Adrenal gland (tissue), 5 donors: ENCODE measurements around the gene WDR89.

Experiments
- POLR2A ChIP-seq, 2 donors: fragments of 450-650 bp; IDR thresholded peaks; one replicate each; pipeline ENCODE4 v1.6.1; 2017; ENCODE audit warnings: antibody characterized with exemption in 2 of 2, mild to moderate bottlenecking in 2 of 2, moderate library complexity in 1 of 2
- TF ChIP-seq, protein P1 (sequence below), 6 experiments: fragments of 450-650 bp in 4 of 6; fragments of 200-600 bp in 2 of 6; sonication (generic) in 1 of 6; IDR thresholded peaks; 1 replicate in 5 of 6; 2 replicates in 1 of 6; pipeline versions ENCODE4 v1.5.1 to v1.8.0; 2016 to 2021; ENCODE audit warnings: antibody characterized with exemption in 6 of 6, mild to moderate bottlenecking in 2 of 6, moderate library complexity in 1 of 6
- donor health status: DM: no; HTN: no; CAD: no.

DNA sequence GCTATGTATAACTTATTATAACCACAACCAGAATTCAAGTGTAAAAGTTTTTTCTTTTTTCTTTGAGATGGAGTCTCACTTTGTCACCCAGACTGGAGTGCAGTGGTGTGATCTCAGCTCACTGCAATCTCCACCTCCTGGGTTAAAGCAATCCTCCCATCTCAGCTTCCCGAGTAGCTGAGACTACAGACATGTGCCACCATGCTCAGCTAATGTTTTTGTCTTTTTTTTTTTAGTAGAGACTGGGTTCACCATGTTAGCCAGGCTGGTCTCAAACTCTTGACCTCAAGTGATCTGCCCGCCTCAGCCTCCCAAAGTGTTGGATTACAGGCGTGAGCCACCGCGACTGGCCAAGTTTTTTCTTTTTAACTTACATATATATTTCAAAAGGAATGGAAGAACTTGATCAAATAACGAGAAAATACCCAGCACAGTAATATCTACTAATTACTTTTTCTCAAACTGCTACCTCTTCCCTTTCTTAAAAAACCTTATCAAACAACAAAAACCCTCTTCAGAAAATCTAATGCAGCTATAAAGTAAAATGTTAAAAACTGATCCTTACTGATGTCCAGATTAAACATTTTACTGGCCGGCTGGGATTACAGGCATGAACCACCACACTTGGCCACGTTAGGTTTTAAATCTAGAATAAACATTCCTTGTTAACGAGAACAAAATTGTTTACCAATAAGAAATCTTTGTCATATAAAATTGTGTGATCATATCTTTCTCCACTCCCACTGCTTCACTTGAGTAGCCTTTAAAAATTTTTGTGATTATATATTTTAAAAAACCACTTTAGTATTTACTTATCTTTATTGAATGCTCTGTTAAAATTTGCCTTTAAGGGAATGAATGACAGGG, 41.3 kb upstream of the WDR89 start:
- TF ChIP-seq, protein P1, sequence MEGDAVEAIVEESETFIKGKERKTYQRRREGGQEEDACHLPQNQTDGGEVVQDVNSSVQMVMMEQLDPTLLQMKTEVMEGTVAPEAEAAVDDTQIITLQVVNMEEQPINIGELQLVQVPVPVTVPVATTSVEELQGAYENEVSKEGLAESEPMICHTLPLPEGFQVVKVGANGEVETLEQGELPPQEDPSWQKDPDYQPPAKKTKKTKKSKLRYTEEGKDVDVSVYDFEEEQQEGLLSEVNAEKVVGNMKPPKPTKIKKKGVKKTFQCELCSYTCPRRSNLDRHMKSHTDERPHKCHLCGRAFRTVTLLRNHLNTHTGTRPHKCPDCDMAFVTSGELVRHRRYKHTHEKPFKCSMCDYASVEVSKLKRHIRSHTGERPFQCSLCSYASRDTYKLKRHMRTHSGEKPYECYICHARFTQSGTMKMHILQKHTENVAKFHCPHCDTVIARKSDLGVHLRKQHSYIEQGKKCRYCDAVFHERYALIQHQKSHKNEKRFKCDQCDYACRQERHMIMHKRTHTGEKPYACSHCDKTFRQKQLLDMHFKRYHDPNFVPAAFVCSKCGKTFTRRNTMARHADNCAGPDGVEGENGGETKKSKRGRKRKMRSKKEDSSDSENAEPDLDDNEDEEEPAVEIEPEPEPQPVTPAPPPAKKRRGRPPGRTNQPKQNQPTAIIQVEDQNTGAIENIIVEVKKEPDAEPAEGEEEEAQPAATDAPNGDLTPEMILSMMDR (IDR thresholded peaks at IDR 0.05) = no peak
- TF ChIP-seq POLR2A (IDR thresholded peaks at IDR 0.05) = no peak
